Right atrium auricular region (tissue), 2 donors: ENCODE data around the gene SNED1. TPM values are rescaled to one million over a fixed set of nuclear protein-coding genes. Genes with fewer than 3 reads are reported as not detected.

Source experiments
- DNase-seq: peaks from one replicate; pipeline ENCODE4 v3.0.0-alpha.2; 2019; ENCODE audit warnings: low spot score
- H3K27ac ChIP-seq, 2 donors: fragments of 200-600 bp; sonication (generic); 1 replicate in 1 of 2; 2 replicates in 1 of 2; pipeline ENCODE4 v1.5.1; 2016 to 2019
- H3K27me3 ChIP-seq, 2 donors: fragments of 200-600 bp; sonication (generic); one replicate each; pipeline versions ENCODE4 v1.5.1 to v1.6.0; 2017 to 2019
- H3K36me3 ChIP-seq: fragments of 200-600 bp; sonication (generic); one replicate; pipeline ENCODE4 v1.5.1; 2016
- H3K4me1 ChIP-seq, 2 donors: fragments of 200-600 bp; sonication (generic); one replicate each; pipeline versions ENCODE4 v1.5.1 to v1.6.0; 2017 to 2019
- H3K4me3 ChIP-seq, 2 donors: fragments of 200-600 bp; sonication (generic); 1 replicate in 1 of 2; 2 replicates in 1 of 2; pipeline ENCODE4 v1.5.1; 2017 to 2019; ENCODE audit warnings: mild to moderate bottlenecking in 1 of 2, moderate library complexity in 1 of 2
- H3K9me3 ChIP-seq, 2 donors: fragments of 200-600 bp; sonication (generic); one replicate each; pipeline ENCODE4 v1.5.1; 2019
- total RNA-seq, 2 donors: library from RNA; depleted of rRNA; stranded (reverse); fragments of >200 nt; gene quantifications; one replicate each; pipeline ENCODE4 v1.1.0, GENCODE V29; 2016
- TF ChIP-seq, protein P1 (sequence below), 2 donors: fragments of 200-600 bp; sonication (generic); IDR thresholded peaks; one replicate each; pipeline ENCODE4 v1.5.1; 2019; ENCODE audit warnings: antibody characterized with exemption in 2 of 2

SNED1 gene
- total RNA-seq, 2 donors from 2014 or later: 9.9 to 16.4 TPM

DNA sequence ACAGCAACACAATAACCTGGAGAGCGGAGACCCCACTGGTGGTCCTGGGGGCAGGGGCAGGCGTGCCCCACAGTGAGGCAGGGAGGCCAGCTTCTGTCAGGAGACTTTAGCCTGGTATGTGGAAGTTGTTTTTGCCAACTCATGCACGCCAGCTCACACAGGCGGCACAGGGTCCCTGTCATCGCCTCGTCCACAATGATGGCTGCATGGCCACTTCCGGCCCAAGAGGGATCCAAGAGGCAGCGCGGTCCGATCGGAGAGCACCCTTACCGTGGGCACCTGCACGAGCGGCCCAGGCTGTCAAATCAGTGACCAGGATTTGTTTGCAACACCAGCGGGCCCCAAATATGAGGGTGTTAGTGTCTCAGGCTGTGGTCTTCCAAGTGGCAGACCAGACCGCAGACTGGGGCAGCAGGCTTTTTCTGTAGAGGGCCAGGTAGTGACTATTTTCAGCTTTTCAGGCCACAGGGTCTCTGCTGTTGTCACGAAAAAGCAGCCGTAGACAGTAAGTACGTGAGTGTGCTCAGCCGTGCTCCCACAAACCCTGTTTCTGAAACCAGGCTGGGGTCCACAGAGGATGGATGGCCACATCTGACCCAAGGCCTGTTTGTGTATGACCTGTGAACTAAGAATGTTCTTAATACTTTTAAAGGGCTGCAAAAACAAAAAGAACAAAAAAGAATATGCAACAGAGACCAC lies 21.2 kb downstream of the SNED1 start:
- no peaks in the 10 kb centered on the region for H3K27me3 ChIP-seq
- TF ChIP-seq, protein P1, sequence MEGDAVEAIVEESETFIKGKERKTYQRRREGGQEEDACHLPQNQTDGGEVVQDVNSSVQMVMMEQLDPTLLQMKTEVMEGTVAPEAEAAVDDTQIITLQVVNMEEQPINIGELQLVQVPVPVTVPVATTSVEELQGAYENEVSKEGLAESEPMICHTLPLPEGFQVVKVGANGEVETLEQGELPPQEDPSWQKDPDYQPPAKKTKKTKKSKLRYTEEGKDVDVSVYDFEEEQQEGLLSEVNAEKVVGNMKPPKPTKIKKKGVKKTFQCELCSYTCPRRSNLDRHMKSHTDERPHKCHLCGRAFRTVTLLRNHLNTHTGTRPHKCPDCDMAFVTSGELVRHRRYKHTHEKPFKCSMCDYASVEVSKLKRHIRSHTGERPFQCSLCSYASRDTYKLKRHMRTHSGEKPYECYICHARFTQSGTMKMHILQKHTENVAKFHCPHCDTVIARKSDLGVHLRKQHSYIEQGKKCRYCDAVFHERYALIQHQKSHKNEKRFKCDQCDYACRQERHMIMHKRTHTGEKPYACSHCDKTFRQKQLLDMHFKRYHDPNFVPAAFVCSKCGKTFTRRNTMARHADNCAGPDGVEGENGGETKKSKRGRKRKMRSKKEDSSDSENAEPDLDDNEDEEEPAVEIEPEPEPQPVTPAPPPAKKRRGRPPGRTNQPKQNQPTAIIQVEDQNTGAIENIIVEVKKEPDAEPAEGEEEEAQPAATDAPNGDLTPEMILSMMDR (IDR thresholded peaks at IDR 0.05): no peak
- H3K4me3 ChIP-seq: no peak overlapping the region
- H3K27ac ChIP-seq: no peak overlapping the region
- no peaks in the 10 kb centered on the region for H3K4me1 ChIP-seq
- peak; percentile 18 for DNase-seq
- H3K36me3 ChIP-seq: peaks cover 4% of the 10 kb centered on the region
- peaks cover 0 to 14% of the 10 kb centered on the region in 2 donors for H3K9me3 ChIP-seq

DNA sequence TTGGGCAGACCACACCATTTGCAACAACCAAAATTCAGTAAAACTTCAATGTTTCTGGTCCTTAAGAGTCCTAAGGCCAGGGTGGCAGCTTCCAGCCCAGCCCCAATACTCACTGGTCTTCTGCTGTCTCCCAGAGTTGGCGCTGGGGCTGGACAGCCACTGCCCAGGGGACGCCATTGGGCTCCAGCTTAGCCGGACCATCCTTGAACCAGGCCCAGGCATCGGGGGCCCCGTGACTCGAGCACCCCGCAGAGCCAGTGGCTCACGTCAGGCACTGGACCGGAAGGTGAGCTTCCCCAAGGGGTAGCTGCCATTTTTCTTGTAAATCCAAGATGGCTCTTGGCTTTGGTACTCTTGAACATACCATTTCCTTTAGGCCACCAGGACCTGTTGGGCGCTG lies 21.8 kb downstream of the SNED1 start:
- DNase-seq: peak; percentile 42
- Histone ChIP-seq H3K9me3 (peaks cover 0 to 20% of the 10 kb centered on the region in 2 donors), H3K27ac (no peak overlapping the region), H3K27me3 (no peaks in the 10 kb centered on the region), H3K4me1 (no peaks in the 10 kb centered on the region), H3K36me3 (peaks cover 4% of the 10 kb centered on the region), H3K4me3 (no peak overlapping the region)
- TF ChIP-seq, protein P1 (IDR thresholded peaks at IDR 0.05): no peak

DNA sequence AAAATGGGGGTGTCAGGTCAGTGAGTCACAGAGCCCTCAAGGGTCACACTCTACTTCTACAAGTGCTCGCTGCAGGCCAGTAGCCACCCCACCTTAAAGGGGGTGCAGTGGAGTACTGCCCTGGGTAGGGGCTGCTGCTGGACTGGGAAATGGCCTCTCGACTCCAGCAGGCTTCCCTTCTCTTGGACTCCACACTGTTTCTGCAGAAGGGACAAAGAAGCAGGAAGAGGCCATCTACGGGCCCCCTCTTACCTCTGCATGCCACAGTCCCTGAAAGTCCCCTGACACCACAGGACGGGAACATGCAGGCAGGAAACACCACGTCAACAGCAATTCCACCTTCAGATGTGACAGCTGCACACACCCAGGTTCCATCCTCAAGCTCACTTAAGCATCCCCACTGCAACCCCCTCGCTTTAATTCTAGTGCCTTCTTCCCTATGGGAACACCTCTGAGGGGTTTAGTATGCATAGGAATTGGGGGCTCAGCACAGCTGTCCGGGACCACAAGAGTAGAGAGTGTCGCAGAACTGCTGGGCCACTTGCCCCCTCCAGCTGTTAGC lies 22.3 kb downstream of the SNED1 start:
- DNase-seq: peak; percentile 5

DNA sequence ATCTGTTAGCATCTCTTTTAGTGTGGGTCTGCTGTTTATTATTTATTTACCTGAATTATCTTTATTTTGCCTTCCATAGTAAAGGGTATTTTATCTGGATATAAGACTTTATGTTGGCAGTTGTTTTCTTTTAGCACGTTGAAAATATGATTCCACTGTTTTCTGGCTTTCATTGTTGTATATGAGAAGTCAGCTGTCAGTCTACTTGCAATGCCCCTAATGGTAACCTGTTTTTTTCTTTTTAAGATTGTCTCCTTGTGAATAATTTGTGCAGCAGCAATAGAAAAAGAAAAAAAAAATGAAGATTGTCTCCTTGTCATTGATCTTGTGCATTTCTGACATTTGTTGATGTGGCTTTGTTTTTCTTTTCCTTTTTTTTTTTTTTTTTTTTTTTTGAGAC lies 27.2 kb downstream of the SNED1 start:
- no peak for DNase-seq
- TF ChIP-seq, protein P1 (IDR thresholded peaks at IDR 0.05): no peak
- Histone ChIP-seq H3K27me3 (no peaks in the 10 kb centered on the region), H3K36me3 (no peaks in the 10 kb centered on the region), H3K27ac (no peak overlapping the region), H3K4me1 (no peaks in the 10 kb centered on the region), H3K4me3 (no peak overlapping the region), H3K9me3 (peaks cover 0 to 35% of the 10 kb centered on the region in 2 donors)

More for the DNA sequence above, 22.3 kb downstream of the SNED1 start:
- Histone ChIP-seq H3K27me3 (no peaks in the 10 kb centered on the region), H3K27ac (no peak overlapping the region), H3K4me3 (no peak overlapping the region), H3K4me1 (no peaks in the 10 kb centered on the region), H3K36me3 (peaks cover 4% of the 10 kb centered on the region), H3K9me3 (peaks cover 0 to 25% of the 10 kb centered on the region in 2 donors)
- TF ChIP-seq, protein P1 (IDR thresholded peaks at IDR 0.05): no peak

DNA sequence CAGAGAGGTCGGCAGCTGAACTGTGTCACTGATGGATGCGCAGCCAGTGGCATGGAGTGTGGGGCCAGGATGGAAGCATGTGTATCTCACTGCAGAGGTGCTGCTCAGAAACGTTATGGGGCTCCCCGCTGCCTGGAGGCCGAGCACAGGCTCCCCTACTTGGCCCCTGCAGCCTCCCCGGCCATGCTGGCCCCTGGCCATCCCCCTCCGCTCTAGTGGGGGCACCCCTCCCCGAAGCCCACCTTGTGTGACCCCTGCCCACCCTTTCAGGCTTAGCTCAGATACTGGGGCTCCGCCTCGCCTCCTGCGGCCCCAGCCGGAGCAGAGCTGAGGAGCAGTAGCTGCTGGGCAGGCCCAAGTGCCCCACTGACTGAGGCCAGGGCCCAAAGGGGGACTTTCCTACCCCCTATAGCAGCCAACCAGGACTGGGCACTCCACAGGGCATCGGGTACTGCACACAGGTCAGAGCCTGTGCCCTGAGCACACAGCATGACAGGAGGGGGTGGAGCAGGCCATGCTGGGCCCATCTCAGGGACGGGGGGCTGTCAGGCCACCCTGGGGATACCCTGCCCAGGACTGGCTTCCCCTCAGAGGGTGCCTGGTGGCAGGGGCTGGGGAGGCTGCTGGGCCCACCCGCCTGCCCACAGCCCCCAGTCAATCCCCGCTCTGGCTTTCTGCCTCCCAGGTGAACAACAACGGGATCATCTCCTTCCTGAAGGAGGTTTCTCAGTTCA lies 31.3 kb downstream of the SNED1 start:
- no peaks in the 10 kb centered on the region for H3K27me3 ChIP-seq
- DNase-seq: peak; percentile 13

More for the DNA sequence above, 31.3 kb downstream of the SNED1 start:
- peaks cover 8% of the 10 kb centered on the region for H3K36me3 ChIP-seq
- no peaks in the 10 kb centered on the region for H3K4me1 ChIP-seq
- TF ChIP-seq, protein P1 (IDR thresholded peaks at IDR 0.05): no peak
- no peak overlapping the region for H3K27ac ChIP-seq
- peaks cover 0 to 20% of the 10 kb centered on the region in 2 donors for H3K9me3 ChIP-seq
- no peak overlapping the region for H3K4me3 ChIP-seq
